ENCODE results near the gene EEF1AKMT3.

- TF ChIP-seq CTCF (optimal IDR thresholded peaks at IDR 0.05 in 1 of 3, IDR thresholded peaks at IDR 0.05 in 1 of 3, conservative IDR thresholded peaks at IDR 0.05 in 1 of 3; ENCODE audit: extremely low read depth in 1 of 3, insufficient read depth in 2 of 3, low read length in 3 of 3): no peak
- no peak for TF ChIP-seq EZH2 (IDR thresholded peaks at IDR 0.05; ENCODE audit: low read length)
Measured at GRCh38 chr12:57813971-57814772, 41.8 kb downstream of the EEF1AKMT3 start.
